ENCODE data around the gene YY1. TPM values are rescaled to one million over a fixed set of nuclear protein-coding genes. Genes with fewer than 3 reads are reported as not detected.
A peak's percentile ranks its signal among the peaks of the same experiment; 100 is the strongest.

YY1 gene
- total and polyA plus RNA-seq, 2 experiments from 2014 or later, result 38.2 to 43.3 TPM

GRCh38 chr14:100262545-100262944 lies 23.6 kb downstream of the YY1 start:
- H3K36me3 ChIP-seq (ENCODE audit: low read depth), result no peaks in the 10 kb centered on the region
- no peak for DNase-seq
- no peaks in the 10 kb centered on the region for H3F3A ChIP-seq (ENCODE audit: insufficient read depth)
- no peaks in the 10 kb centered on the region for H3K9me3 ChIP-seq (ENCODE audit: low read depth)
- no peak overlapping the region for H3K4me3 ChIP-seq
- no peaks in the 10 kb centered on the region for H3K27me3 ChIP-seq (replicated peaks; ENCODE audit: insufficient read depth)
- no peaks in the 10 kb centered on the region for H3K9me2 ChIP-seq (ENCODE audit: insufficient read depth)
- no peak overlapping the region for H3K27ac ChIP-seq
- WGBS, 2 experiments (ENCODE audit: low coverage in 1 of 2, low lambda C conversion rate in 2 of 2, missing lambda C conversion rate in 2 of 2), result 83 to 85% methylated on average over 5 of the region's 5 CpGs
- in situ Hi-C loops (cut with MboI), result no loop called here
- H4K20me1 ChIP-seq (ENCODE audit: insufficient read depth), result peaks cover 27% of the 10 kb centered on the region; the same call in 1 of the 2 replicates
- no peak overlapping the region for H3K4me2 ChIP-seq (ENCODE audit: unreplicated experiment)
- H2AFZ ChIP-seq, result no peak overlapping the region
- no peak for TF ChIP-seq EZH2 (IDR thresholded peaks at IDR 0.05; ENCODE audit: insufficient read depth, poor library complexity, severe bottlenecking)
- no peak for TF ChIP-seq EZH2phosphoT487 (IDR thresholded peaks at IDR 0.05; ENCODE audit: insufficient read depth, low read depth)
- H3K4me1 ChIP-seq (ENCODE audit: insufficient read depth), result no peaks in the 10 kb centered on the region
- peaks cover 100% of the 10 kb centered on the region for H3K79me2 ChIP-seq (ENCODE audit: insufficient read depth)
- H3K9ac ChIP-seq, result no peak overlapping the region

GRCh38 chr14:100263141-100263540 lies 24.2 kb downstream of the YY1 start:
- in situ Hi-C loops (cut with MboI), result no loop called here
- Histone ChIP-seq H3K9me2 (ENCODE audit: insufficient read depth) (no peaks in the 10 kb centered on the region), H3K9me3 (ENCODE audit: low read depth) (no peaks in the 10 kb centered on the region), H3K27me3 (replicated peaks; ENCODE audit: insufficient read depth) (no peaks in the 10 kb centered on the region), H3K27ac (no peak overlapping the region), H3K79me2 (ENCODE audit: insufficient read depth) (peaks cover 100% of the 10 kb centered on the region), H4K20me1 (ENCODE audit: insufficient read depth) (peaks cover 33% of the 10 kb centered on the region; the same call in 1 of the 2 replicates), H2AFZ (no peak overlapping the region), H3K4me2 (ENCODE audit: unreplicated experiment) (no peak overlapping the region), H3K36me3 (ENCODE audit: low read depth) (no peaks in the 10 kb centered on the region), H3F3A (ENCODE audit: insufficient read depth) (0 out of 2 replicates have a peak, but pooled peaks cover 2% of the 10 kb centered on the region), H3K4me1 (ENCODE audit: insufficient read depth) (no peaks in the 10 kb centered on the region), H3K9ac (no peak overlapping the region), H3K4me3 (no peak overlapping the region)
- WGBS, 2 experiments (ENCODE audit: low coverage in 1 of 2, low lambda C conversion rate in 2 of 2, missing lambda C conversion rate in 2 of 2), result 62 to 67% methylated on average over 3 of the region's 3 CpGs
- DNase-seq, result peak; percentile 36
- TF ChIP-seq EZH2phosphoT487 (IDR thresholded peaks at IDR 0.05; ENCODE audit: insufficient read depth, low read depth) (no peak), EZH2 (IDR thresholded peaks at IDR 0.05; ENCODE audit: insufficient read depth, poor library complexity, severe bottlenecking) (no peak)

- Histone ChIP-seq H3K9me3 (ENCODE audit: low read depth) (no peaks in the 10 kb centered on the region), H3K4me3 (no peak overlapping the region), H3K4me1 (ENCODE audit: insufficient read depth) (no peaks in the 10 kb centered on the region), H4K20me1 (ENCODE audit: insufficient read depth) (peaks cover 20% of the 10 kb centered on the region), H3K27me3 (replicated peaks; ENCODE audit: insufficient read depth) (no peaks in the 10 kb centered on the region), H3F3A (ENCODE audit: insufficient read depth) (peaks cover 15% of the 10 kb centered on the region; the same call in 1 of the 2 replicates), H2AFZ (no peak overlapping the region), H3K9ac (no peak overlapping the region), H3K36me3 (ENCODE audit: low read depth) (no peaks in the 10 kb centered on the region), H3K79me2 (ENCODE audit: insufficient read depth) (peaks cover 100% of the 10 kb centered on the region), H3K9me2 (ENCODE audit: insufficient read depth) (no peaks in the 10 kb centered on the region), H3K27ac (no peak overlapping the region), H3K4me2 (ENCODE audit: unreplicated experiment) (no peak overlapping the region)
- TF ChIP-seq EZH2phosphoT487 (IDR thresholded peaks at IDR 0.05; ENCODE audit: insufficient read depth, low read depth), result no peak
- no peak for TF ChIP-seq EZH2 (IDR thresholded peaks at IDR 0.05; ENCODE audit: insufficient read depth, poor library complexity, severe bottlenecking)
- in situ Hi-C loops (cut with MboI), result no loop called here
- no peak for DNase-seq
- WGBS, 2 experiments (ENCODE audit: low coverage in 1 of 2, low lambda C conversion rate in 2 of 2, missing lambda C conversion rate in 2 of 2), result 90 to 96% methylated on average over 7 of the region's 7 CpGs
These were observed 29.0 kb downstream of the YY1 start for GRCh38 chr14:100267990-100268389.

GRCh38 chr14:100268591-100269207 lies 29.8 kb downstream of the YY1 start:
- peak; percentile 24 for DNase-seq
- Histone ChIP-seq H3K4me2 (ENCODE audit: unreplicated experiment) (no peak overlapping the region), H4K20me1 (ENCODE audit: insufficient read depth) (peaks cover 20% of the 10 kb centered on the region), H3K9ac (no peak overlapping the region), H3K79me2 (ENCODE audit: insufficient read depth) (peaks cover 100% of the 10 kb centered on the region), H3K27ac (no peak overlapping the region), H2AFZ (no peak overlapping the region), H3K4me1 (ENCODE audit: insufficient read depth) (no peaks in the 10 kb centered on the region), H3K9me2 (ENCODE audit: insufficient read depth) (no peaks in the 10 kb centered on the region), H3F3A (ENCODE audit: insufficient read depth) (peaks cover 15% of the 10 kb centered on the region; the same call in 1 of the 2 replicates), H3K36me3 (ENCODE audit: low read depth) (no peaks in the 10 kb centered on the region), H3K4me3 (no peak overlapping the region), H3K9me3 (ENCODE audit: low read depth) (no peaks in the 10 kb centered on the region), H3K27me3 (replicated peaks; ENCODE audit: insufficient read depth) (no peaks in the 10 kb centered on the region)
- 61 to 66% methylated on average over 7 of the region's 7 CpGs for WGBS, 2 experiments (ENCODE audit: low coverage in 1 of 2, low lambda C conversion rate in 2 of 2, missing lambda C conversion rate in 2 of 2)
- no peak for TF ChIP-seq EZH2phosphoT487 (IDR thresholded peaks at IDR 0.05; ENCODE audit: insufficient read depth, low read depth)
- no peak for TF ChIP-seq EZH2 (IDR thresholded peaks at IDR 0.05; ENCODE audit: insufficient read depth, poor library complexity, severe bottlenecking)
- in situ Hi-C loops (cut with MboI), result no loop called here

Measured in GM23248 (cell line).